ENCODE data around the gene IL27RA. TPM values are rescaled to one million over a fixed set of nuclear protein-coding genes. Genes with fewer than 3 reads are reported as not detected.

IL27RA gene
- total and polyA plus RNA-seq, 2 of the 4 experiments (the other 2 are of a cell fraction), result 2.9 to 5.1 TPM

DNA sequence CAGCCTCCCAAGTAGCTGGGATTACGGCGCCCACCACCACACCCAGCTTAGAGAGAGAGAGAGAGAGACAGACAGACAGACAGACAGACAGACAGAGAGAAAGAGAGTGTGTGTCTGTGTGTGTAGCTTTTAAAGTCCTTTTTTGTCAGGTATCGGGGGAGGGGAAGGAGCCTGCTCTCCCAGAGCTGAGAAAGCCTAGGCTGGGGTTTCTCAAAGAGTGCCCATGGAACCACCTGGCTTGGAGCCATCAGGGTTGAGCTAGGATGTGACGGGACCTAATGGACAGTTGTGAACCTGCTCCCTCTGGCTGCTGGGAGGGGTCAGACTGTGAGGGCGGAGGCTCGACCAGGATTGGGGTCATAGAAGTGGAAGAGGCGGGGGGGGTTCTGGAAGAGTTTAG, 42.1 kb upstream of the IL27RA start:
- H2AK9ac ChIP-seq (replicated peaks; ENCODE audit: low read depth, low read length, poor library complexity), result no peak overlapping the region
- in situ Hi-C loops (cut with MboI; ENCODE audit: low sequenced_read_pairs), result no loop called here
- no TSS peak for BruUV-seq (replicated peaks)
- POLR2A ChIA-PET (ENCODE audit: unreplicated experiment), result no interaction called here
- no peak overlapping the region for H2AK5ac ChIP-seq (ENCODE audit: low read depth, low read length)
- peaks cover 5 to 26% of the 10 kb centered on the region in 2 experiments; a peak in 3 of 4 replicates for H3K79me1 ChIP-seq (ENCODE audit: low read depth in 1 of 2, low read length in 2 of 2)
- H2BK15ac ChIP-seq (ENCODE audit: low read depth, low read length), result no peak overlapping the region
- H3K27ac ChIP-seq (ENCODE audit: insufficient read depth, low read length), result no peak overlapping the region
- peaks cover 18% of the 10 kb centered on the region for H3K9me1 ChIP-seq (ENCODE audit: insufficient read depth, low read length)
- no peak overlapping the region for H3K4me2 ChIP-seq (ENCODE audit: low read depth, low read length)
- ATAC-seq (ENCODE audit: low read depth) (no peak), DNase-seq (no peak)
- H3K4me1 ChIP-seq (ENCODE audit: control insufficient read depth, insufficient read depth, low read length), result peaks cover 10% of the 10 kb centered on the region
- no peak overlapping the region for H3K23ac ChIP-seq (ENCODE audit: low read depth, low read length)
- no peak overlapping the region for H2BK20ac ChIP-seq (ENCODE audit: low read depth, low read length)
- no peak overlapping the region for H3K9ac ChIP-seq (ENCODE audit: low read depth, low read length)
- CTCF ChIA-PET, result no interaction called here
- H2BK5ac ChIP-seq (ENCODE audit: low read depth, low read length, poor library complexity, severe bottlenecking), result no peak overlapping the region
- no peak overlapping the region for H3K14ac ChIP-seq (replicated peaks; ENCODE audit: low read depth, low read length)
- no peak overlapping the region for H3K56ac ChIP-seq (ENCODE audit: extremely low read depth, insufficient read depth, low read length)
- H3K36me3 ChIP-seq (ENCODE audit: control insufficient read depth, insufficient read depth, low read length), result peaks cover 19% of the 10 kb centered on the region
- H4K20me1 ChIP-seq (ENCODE audit: insufficient read depth, low read length), result no peaks in the 10 kb centered on the region
- dilution Hi-C loops (cut with HindIII; ENCODE audit: low sequenced_read_pairs, unreplicated experiment), result no loop called here
- H3K9me3 ChIP-seq (ENCODE audit: control insufficient read depth, insufficient read depth, low read length), result no peaks in the 10 kb centered on the region
- no peak overlapping the region for H4K5ac ChIP-seq (ENCODE audit: low read depth, low read length)
- no peak overlapping the region for H2BK120ac ChIP-seq (ENCODE audit: low read depth, low read length)
- H3K4ac ChIP-seq (ENCODE audit: low read depth, low read length), result no peak overlapping the region
- no peak overlapping the region for H4K91ac ChIP-seq (ENCODE audit: insufficient read depth, low read depth, low read length)
- 91% methylated on average over 4 of the region's 7 CpGs; no CpG with 5 or more reads in 1 of the 2 experiments for WGBS, 2 experiments (ENCODE audit: extremely low coverage in 2 of 2, insufficient read length in 1 of 2)
- H3K27me3 ChIP-seq (ENCODE audit: control insufficient read depth, insufficient read depth, low read length), result no peaks in the 10 kb centered on the region
- H3K18ac ChIP-seq (ENCODE audit: low read depth, low read length), result no peak overlapping the region
- no peak overlapping the region for H3K4me3 ChIP-seq (ENCODE audit: insufficient read depth, low read depth, low read length)
- H4K8ac ChIP-seq (ENCODE audit: low read depth in 2 of 2, low read length in 2 of 2), result no peak overlapping the region
- no peak overlapping the region for H2AFZ ChIP-seq (replicated peaks; ENCODE audit: low read length, poor library complexity)
- intact Hi-C loops (cut with micrococcal nuclease), result no loop called here
- TF ChIP-seq NFE2L2 (IDR thresholded peaks at IDR 0.05; ENCODE audit: low read depth, low read length) (no peak), CHD1 (IDR thresholded peaks at IDR 0.05; ENCODE audit: low read depth, low read length) (no peak), MXI1 (IDR thresholded peaks at IDR 0.05; ENCODE audit: borderline replicate concordance, low read depth, low read length) (no peak), USF2 (IDR thresholded peaks at IDR 0.05; ENCODE audit: low read depth, low read length) (no peak), FOS (IDR thresholded peaks at IDR 0.05; ENCODE audit: low read depth, low read length) (no peak), POLR2A (IDR thresholded peaks at IDR 0.05; ENCODE audit: low read depth, low read length) (no peak)
- TF ChIP-seq, protein P1, sequence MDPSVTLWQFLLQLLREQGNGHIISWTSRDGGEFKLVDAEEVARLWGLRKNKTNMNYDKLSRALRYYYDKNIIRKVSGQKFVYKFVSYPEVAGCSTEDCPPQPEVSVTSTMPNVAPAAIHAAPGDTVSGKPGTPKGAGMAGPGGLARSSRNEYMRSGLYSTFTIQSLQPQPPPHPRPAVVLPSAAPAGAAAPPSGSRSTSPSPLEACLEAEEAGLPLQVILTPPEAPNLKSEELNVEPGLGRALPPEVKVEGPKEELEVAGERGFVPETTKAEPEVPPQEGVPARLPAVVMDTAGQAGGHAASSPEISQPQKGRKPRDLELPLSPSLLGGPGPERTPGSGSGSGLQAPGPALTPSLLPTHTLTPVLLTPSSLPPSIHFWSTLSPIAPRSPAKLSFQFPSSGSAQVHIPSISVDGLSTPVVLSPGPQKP (IDR thresholded peaks at IDR 0.05; ENCODE audit: borderline replicate concordance, low read depth, low read length), result no peak

Measured in IMR-90 (cell line).